Activated CD4-positive, CD25-positive, alpha-beta regulatory T cell treated with anti-CD3 and anti-CD28 coated beads, Interleukin-2, amount 50 U/mL, for 72 hours (primary cell): Measurements from ENCODE around the gene ANO10.
"Not testable (repeated sequence)": the region's sequence is repeated elsewhere in the genome, so short reads cannot be mapped to it uniquely, and the experiment has no call there.

Experiments
- DNase-seq: peaks from one replicate; pipeline ENCODE4 v3.0.0; 2021

The ANO10 gene

GRCh38 chr3:43621656-43622432, at the start of gene ANO10:
Gene ANO10, minus strand, starts transcription at chr3:43622011. Its CDS starts 16,159 bp downstream, at chr3:43605852.
- DNase-seq: peak; percentile 99

GRCh38 chr3:43670635-43671522, 49.1 kb upstream of the ANO10 start:
- DNase-seq: no peak

GRCh38 chr3:43665011-43665410, 43.2 kb upstream of the ANO10 start:
- DNase-seq: not testable (repeated sequence)

GRCh38 chr3:43661376-43661775, 39.6 kb upstream of the ANO10 start:
- not testable (repeated sequence) for DNase-seq

- DNase-seq: no peak
Measured at GRCh38 chr3:43659250-43659880, 37.6 kb upstream of the ANO10 start.

- DNase-seq: not testable (repeated sequence)
Measured at GRCh38 chr3:43656390-43656789, 34.6 kb upstream of the ANO10 start.

GRCh38 chr3:43650345-43650744, 28.5 kb upstream of the ANO10 start:
- no peak for DNase-seq

GRCh38 chr3:43649365-43649968, 27.7 kb upstream of the ANO10 start:
- no peak for DNase-seq

- no peak for DNase-seq
Measured at GRCh38 chr3:43648957-43649356, 27.1 kb upstream of the ANO10 start.

- DNase-seq: no peak
Measured at GRCh38 chr3:43647331-43648166, 25.7 kb upstream of the ANO10 start.

GRCh38 chr3:43644443-43644842, 22.6 kb upstream of the ANO10 start:
- DNase-seq: no peak

- DNase-seq: no peak
Measured at GRCh38 chr3:43641306-43642114, 19.7 kb upstream of the ANO10 start.

- DNase-seq: no peak
Measured at GRCh38 chr3:43640681-43641080, 18.9 kb upstream of the ANO10 start.

GRCh38 chr3:43638594-43639447, 17.0 kb upstream of the ANO10 start:
- no peak for DNase-seq

GRCh38 chr3:43637702-43638101, 15.9 kb upstream of the ANO10 start:
- DNase-seq: no peak

GRCh38 chr3:43632986-43633385, 11.2 kb upstream of the ANO10 start:
- DNase-seq: no peak

GRCh38 chr3:43632269-43632733, 10.5 kb upstream of the ANO10 start:
- DNase-seq: no peak

- DNase-seq: no peak
Measured at GRCh38 chr3:43629741-43630140, 7.9 kb upstream of the ANO10 start.

GRCh38 chr3:43629257-43629656, 7.4 kb upstream of the ANO10 start:
- DNase-seq: no peak

- no peak for DNase-seq
Measured at GRCh38 chr3:43627360-43627759, 5.5 kb upstream of the ANO10 start.
